Coronary artery (tissue), 2 donors: Measurements from ENCODE around the gene SORBS2.

Source experiments
- DNase-seq: peaks from one replicate; pipeline ENCODE4 v3.0.0-alpha.2; 2017; ENCODE audit warnings: low spot score
- H3K27ac ChIP-seq, 2 donors: fragments of 200-600 bp; sonication (generic); one replicate each; pipeline ENCODE4 v1.5.1; 2016 to 2019
- H3K4me3 ChIP-seq: fragments of 200-600 bp; sonication (generic); 2 replicates; pipeline ENCODE4 v1.5.1; 2016; ENCODE audit warnings: mild to moderate bottlenecking, moderate library complexity
- TF ChIP-seq, protein P1 (sequence below): fragments of 200-600 bp; sonication (generic); IDR thresholded peaks from one replicate; pipeline ENCODE4 v1.5.1; 2019; ENCODE audit warnings: antibody characterized with exemption

The SORBS2 gene

GRCh38 chr4:185839194-185839712 lies 27.3 kb upstream of the SORBS2 start:
- DNase-seq, result no peak
- peak overlapping the region; percentile 47 for H3K4me3 ChIP-seq
- TF ChIP-seq, protein P1, sequence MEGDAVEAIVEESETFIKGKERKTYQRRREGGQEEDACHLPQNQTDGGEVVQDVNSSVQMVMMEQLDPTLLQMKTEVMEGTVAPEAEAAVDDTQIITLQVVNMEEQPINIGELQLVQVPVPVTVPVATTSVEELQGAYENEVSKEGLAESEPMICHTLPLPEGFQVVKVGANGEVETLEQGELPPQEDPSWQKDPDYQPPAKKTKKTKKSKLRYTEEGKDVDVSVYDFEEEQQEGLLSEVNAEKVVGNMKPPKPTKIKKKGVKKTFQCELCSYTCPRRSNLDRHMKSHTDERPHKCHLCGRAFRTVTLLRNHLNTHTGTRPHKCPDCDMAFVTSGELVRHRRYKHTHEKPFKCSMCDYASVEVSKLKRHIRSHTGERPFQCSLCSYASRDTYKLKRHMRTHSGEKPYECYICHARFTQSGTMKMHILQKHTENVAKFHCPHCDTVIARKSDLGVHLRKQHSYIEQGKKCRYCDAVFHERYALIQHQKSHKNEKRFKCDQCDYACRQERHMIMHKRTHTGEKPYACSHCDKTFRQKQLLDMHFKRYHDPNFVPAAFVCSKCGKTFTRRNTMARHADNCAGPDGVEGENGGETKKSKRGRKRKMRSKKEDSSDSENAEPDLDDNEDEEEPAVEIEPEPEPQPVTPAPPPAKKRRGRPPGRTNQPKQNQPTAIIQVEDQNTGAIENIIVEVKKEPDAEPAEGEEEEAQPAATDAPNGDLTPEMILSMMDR, result no peak
- peak overlapping the region; percentile 75 to 83 for H3K27ac ChIP-seq

DNA sequence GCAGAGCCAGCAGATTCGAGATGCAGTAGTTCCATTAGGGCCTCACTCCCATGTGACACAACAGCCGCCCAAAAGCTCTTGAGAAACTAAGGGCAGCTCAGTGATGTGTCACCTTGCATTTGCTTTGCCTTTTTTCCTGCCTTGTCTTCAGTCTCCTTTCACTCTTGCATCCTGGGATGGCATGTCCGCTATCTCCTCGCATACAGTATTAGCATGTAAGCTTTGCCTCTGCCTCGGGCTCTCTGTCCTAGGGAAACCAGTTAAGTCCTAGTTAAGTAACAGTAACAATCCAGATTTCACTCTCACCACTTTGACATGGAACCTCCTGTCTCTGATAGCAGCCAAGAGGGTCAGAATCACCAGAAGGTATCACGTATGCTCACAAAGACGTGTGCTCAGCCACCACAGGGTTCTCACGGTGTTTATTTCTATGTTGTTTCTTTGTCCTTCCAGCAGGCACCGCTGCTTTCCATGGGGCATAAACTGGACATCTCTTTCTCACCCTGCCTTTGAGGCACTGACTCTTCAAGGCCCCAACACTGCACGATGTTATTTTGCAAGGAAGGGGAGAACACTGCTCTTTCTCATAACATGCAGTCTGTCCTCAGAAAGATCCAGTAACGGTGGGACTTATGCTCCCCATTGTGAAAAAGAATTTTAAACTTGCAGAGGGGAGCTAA lies 26.7 kb upstream of the SORBS2 start:
- no peak for DNase-seq
- Histone ChIP-seq H3K4me3 (peak overlapping the region; percentile 47), H3K27ac (peak overlapping the region; percentile 75 to 83)
- TF ChIP-seq, protein P1, result no peak

DNA sequence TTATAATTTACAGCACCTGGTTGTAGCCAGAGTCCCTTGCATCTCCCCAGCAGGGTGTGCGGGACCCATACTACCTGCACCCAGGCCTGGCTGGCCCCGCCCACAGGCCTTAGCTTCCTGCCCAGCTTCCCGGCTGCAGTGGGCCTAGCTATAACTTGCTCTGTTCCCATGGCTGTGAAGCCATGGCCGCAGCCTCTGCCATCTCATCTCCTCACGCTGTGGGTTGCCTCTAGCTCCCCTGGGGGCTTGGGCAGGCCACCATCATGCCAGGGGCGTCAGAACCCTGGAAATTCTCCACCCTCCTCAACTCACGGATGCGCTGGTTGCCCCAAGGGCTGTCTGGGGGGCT lies 26.1 kb upstream of the SORBS2 start:
- no peak overlapping the region for H3K4me3 ChIP-seq
- peak overlapping the region; percentile 75 to 83 for H3K27ac ChIP-seq
- TF ChIP-seq, protein P1, result no peak
- DNase-seq, result no peak

DNA sequence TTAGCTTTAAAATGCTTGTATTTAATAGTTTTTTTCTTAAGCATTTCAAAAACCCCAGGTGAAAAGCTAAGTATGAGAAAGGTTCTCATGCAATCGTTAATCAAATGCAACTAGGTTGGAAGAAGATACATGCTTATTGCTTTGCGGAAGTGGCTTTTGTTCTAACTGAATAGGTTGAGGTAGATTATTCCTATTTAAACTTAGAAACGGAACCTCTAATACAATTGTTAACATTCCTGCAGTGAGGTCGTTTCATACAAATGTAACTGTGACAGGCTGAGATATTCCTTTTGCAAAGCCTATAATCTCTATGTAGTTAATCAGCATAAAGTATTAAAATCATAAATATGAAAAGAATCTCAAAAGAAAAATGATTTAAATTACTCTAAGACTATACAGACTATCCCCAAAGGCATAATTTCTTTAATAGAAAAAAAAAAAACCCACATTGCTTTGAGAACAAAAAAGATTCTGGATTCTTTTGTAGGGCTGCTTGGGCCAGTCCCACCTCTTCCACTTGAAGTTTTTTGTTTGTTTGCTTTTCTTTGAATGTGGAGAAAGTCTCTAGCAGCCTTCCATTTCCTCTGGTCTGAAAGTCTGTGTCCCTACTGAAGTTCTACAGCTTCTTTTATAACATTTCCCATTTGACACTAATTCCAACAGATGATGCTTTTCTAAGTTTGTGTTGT lies 25.6 kb upstream of the SORBS2 start:
- Histone ChIP-seq H3K4me3 (no peak overlapping the region), H3K27ac (peak overlapping the region; percentile 75 to 83)
- TF ChIP-seq, protein P1, result no peak
- DNase-seq, result no peak

- H3K27ac ChIP-seq, result peak overlapping the region in 1 of 2 donors; percentile 28
- no peak for DNase-seq
Observed at GRCh38 chr4:185836241-185837084, 24.5 kb upstream of the SORBS2 start.

GRCh38 chr4:185835814-185836213 lies 23.8 kb upstream of the SORBS2 start:
- TF ChIP-seq, protein P1, result no peak
- no peak overlapping the region for H3K4me3 ChIP-seq
- no peak for DNase-seq
- peak overlapping the region in 1 of 2 donors; percentile 28 for H3K27ac ChIP-seq

More at GRCh38 chr4:185836241-185837084, 24.5 kb upstream of the SORBS2 start:
- H3K4me3 ChIP-seq, result no peak overlapping the region
- TF ChIP-seq, protein P1, result no peak
